A673 (cell line): ENCODE results near the gene KNDC1. TPM values are rescaled to one million over a fixed set of nuclear protein-coding genes. Genes with fewer than 3 reads are reported as not detected.

Experiments
- BruUV-seq: library from RNA; stranded (reverse); fragments of 400-500 nt; replicated peaks from 2 replicates; lab custom pipeline; 2021; lab: Mats Ljungman, UMichigan
- CTCF ChIA-PET: fragments of 300-600 bp; sonication (Branson Sonifier 250); formaldehyde crosslinking; loops from one replicate; lab custom pipeline; 2022; ENCODE audit warnings: antibody characterized with exemption; lab: Charles Lee
- POLR2A ChIA-PET: fragments of 300-600 bp; sonication (Branson Sonifier 250); formaldehyde crosslinking; loops from one replicate; lab custom pipeline; 2022; ENCODE audit warnings: antibody characterized with exemption; ENCODE audit not compliant: low non-redundant PET; lab: Charles Lee
- DNase-seq: peaks from one replicate; pipeline ENCODE4 v3.0.0-alpha.2; 2015; ENCODE audit warnings: low spot score
- H3K27ac ChIP-seq: fragments of 200-600 bp; sonication (generic); 2 replicates; pipeline ENCODE4 v1.5.1; 2016; ENCODE audit warnings: mixed run types, low read depth, mild to moderate bottlenecking, mixed read lengths, antibody characterized with exemption, low read length; ENCODE audit not compliant: poor library complexity, severe bottlenecking
- H3K27me3 ChIP-seq: fragments of 200-600 bp; sonication (generic); replicated peaks from 2 replicates; pipeline ENCODE4 v1.6.1; 2017; ENCODE audit warnings: mixed run types, low read depth, mild to moderate bottlenecking, mixed read lengths, antibody characterized with exemption, low read length; ENCODE audit not compliant: insufficient read depth, poor library complexity
- H3K36me3 ChIP-seq: fragments of 200-600 bp; sonication (generic); 2 replicates; pipeline ENCODE4 v1.6.1; 2016; ENCODE audit warnings: mixed run types, mild to moderate bottlenecking, mixed read lengths, antibody characterized with exemption, low read length; ENCODE audit not compliant: insufficient read depth, poor library complexity, severe bottlenecking
- H3K4me1 ChIP-seq: fragments of 200-600 bp; sonication (generic); 2 replicates; pipeline ENCODE4 v1.6.1; 2017; ENCODE audit warnings: mixed run types, mild to moderate bottlenecking, mixed read lengths, antibody characterized with exemption, low read length; ENCODE audit not compliant: insufficient read depth, poor library complexity, severe bottlenecking
- H3K4me3 ChIP-seq: fragments of 200-600 bp; sonication (generic); 2 replicates; pipeline ENCODE4 v1.5.1; 2016; ENCODE audit warnings: low read depth, mixed run types, mild to moderate bottlenecking, mixed read lengths, low read length; ENCODE audit not compliant: poor library complexity, severe bottlenecking
- H3K9me3 ChIP-seq: fragments of 200-600 bp; sonication (generic); 2 replicates; pipeline ENCODE4 v1.6.1; 2016; ENCODE audit warnings: mixed run types, low read depth, mild to moderate bottlenecking, mixed read lengths, antibody characterized with exemption, low read length; ENCODE audit not compliant: poor library complexity, severe bottlenecking
- EZH2 ChIP-seq: fragments of 200-600 bp; sonication (generic); IDR thresholded peaks from 2 replicates; pipeline ENCODE4 v1.6.1; 2017; ENCODE audit warnings: borderline replicate concordance, low read depth, mild to moderate bottlenecking, mixed read lengths, antibody characterized with exemption, low read length; ENCODE audit not compliant: poor library complexity, severe bottlenecking
- intact Hi-C: fragments of 100-400 bp; cut with micrococcal nuclease; formaldehyde crosslinking; loops from one replicate; pipeline ENCODE4 v1.10.0; 2022; ENCODE audit not compliant: unreplicated experiment
- total RNA-seq: library from RNA; stranded (reverse); gene quantifications from 2 replicates; pipeline ENCODE4 v1.2.3, GENCODE V29; 2021
- TF ChIP-seq, protein P1 (sequence below): fragments of 300-800, 200-600 bp; sonication (generic); conservative IDR thresholded peaks from 2 replicates; pipeline ENCODE4 v1.5.1; 2017; ENCODE audit warnings: low read depth, mild to moderate bottlenecking, antibody characterized with exemption, low read length, moderate library complexity, mixed read lengths

KNDC1 gene
- total RNA-seq, 1 experiment from 2014 or later = not detected

DNA sequence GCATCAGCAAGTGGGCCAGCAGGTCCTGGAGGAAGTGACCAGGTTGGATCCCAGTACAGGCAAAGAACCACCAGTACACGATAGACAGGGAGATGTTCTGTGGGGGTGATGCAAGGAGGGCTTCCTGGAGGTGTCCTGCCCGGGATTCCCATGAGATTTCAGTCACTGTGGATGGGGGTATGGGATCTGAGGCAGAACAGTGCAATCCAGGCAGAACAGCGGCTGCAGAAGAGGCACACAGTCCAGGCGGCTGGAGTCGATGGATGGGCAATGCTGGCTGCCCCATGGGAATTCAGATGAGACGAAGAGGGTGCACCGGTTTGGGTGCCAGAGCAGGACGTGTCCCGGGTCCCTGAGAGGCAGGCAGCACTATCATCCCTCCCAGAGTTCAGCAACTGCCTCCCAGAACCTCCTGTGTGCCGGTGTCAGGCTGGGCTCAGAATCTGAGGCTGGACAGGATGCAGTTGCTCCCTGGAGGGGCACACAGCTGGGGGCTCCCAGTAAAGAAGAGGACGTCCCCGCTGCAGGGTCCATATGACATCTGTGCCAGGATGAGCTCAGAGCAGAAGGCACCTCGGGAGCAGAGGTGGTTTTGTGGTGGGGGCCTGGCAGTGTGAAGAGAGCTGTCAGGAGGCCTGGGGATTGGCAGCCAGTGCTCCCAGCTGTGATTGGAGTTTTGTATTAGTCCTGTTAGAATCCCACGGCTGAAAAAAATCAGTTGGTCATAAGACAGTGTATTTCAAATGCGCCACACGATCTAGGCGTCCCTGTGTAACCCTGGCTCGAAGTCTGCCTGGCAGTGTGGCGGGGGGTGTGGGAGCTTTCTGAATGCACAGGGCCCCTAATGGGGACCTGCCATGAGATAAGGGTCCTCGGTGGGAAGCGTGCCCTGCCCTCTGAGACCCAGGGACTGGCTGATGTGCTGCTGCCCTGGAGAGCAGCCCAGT lies 3.2 kb downstream of the KNDC1 start:
- ChIA-PET CTCF (no interaction called here), POLR2A (no interaction called here)
- Histone ChIP-seq H3K4me1 (peaks cover 12% of the 10 kb centered on the region), H3K9me3 (no peaks in the 10 kb centered on the region), H3K4me3 (no peak overlapping the region), H3K27ac (no peak overlapping the region), H3K27me3 (peaks cover 56% of the 10 kb centered on the region), H3K36me3 (no peaks in the 10 kb centered on the region)
- intact Hi-C loops = no loop called here
- no peak for DNase-seq
- TF ChIP-seq, protein P1, sequence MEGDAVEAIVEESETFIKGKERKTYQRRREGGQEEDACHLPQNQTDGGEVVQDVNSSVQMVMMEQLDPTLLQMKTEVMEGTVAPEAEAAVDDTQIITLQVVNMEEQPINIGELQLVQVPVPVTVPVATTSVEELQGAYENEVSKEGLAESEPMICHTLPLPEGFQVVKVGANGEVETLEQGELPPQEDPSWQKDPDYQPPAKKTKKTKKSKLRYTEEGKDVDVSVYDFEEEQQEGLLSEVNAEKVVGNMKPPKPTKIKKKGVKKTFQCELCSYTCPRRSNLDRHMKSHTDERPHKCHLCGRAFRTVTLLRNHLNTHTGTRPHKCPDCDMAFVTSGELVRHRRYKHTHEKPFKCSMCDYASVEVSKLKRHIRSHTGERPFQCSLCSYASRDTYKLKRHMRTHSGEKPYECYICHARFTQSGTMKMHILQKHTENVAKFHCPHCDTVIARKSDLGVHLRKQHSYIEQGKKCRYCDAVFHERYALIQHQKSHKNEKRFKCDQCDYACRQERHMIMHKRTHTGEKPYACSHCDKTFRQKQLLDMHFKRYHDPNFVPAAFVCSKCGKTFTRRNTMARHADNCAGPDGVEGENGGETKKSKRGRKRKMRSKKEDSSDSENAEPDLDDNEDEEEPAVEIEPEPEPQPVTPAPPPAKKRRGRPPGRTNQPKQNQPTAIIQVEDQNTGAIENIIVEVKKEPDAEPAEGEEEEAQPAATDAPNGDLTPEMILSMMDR = no peak
- no peak for TF ChIP-seq EZH2
- BruUV-seq = no TSS peak

GRCh38 chr10:133163889-133164815 lies 4.1 kb downstream of the KNDC1 start:
- Histone ChIP-seq H3K27me3 (peaks cover 58% of the 10 kb centered on the region), H3K27ac (no peak overlapping the region), H3K4me1 (peaks cover 9% of the 10 kb centered on the region), H3K9me3 (no peaks in the 10 kb centered on the region), H3K4me3 (no peak overlapping the region), H3K36me3 (no peaks in the 10 kb centered on the region)
- CTCF ChIA-PET = no interaction called here
- TF ChIP-seq, protein P1 = no peak
- TF ChIP-seq EZH2 = no peak
- no peak for DNase-seq
- intact Hi-C loops = no loop called here
- no TSS peak for BruUV-seq
- POLR2A ChIA-PET = no interaction called here

DNA sequence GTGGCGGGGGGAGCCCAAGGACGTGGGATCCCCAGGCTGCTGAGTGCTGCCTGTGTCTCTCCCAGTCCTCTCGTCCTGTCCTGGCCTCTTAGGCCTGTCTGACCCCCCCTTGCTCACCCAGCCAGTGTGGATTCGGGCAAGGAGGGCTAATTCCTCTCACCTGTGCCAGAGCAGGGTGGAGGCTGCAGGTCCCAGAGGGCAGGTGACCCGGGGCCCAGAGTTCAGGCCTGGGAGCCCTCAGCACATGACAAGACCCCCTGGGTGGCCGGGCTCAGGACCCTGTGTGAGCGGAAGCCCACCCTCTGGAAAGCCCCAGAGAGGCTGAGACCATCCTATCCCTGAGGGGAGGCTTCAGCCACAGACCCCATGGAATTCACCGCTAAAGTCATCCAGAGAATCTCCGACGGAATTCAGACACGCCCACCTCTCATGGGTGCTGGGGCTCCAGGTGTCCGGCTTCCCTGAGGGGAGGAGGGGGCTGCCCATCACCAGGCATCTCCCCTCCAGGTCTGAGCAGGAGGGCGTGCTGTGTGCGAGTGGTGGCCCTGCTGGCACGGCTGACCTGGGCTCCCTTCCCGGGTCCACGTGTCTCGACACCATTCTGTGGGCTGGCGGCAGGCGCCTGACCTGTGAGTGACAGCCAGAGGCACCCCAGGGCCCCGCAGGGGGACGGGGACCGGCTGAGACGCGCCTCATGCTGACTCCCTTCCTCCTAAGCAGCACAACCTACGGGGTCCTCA lies 5.0 kb downstream of the KNDC1 start:
- no TSS peak for BruUV-seq
- H3K27ac ChIP-seq = no peak overlapping the region
- ChIA-PET CTCF (no interaction called here), POLR2A (no interaction called here)
- peaks cover 5% of the 10 kb centered on the region for H3K4me1 ChIP-seq
- peaks cover 58% of the 10 kb centered on the region for H3K27me3 ChIP-seq
- no peaks in the 10 kb centered on the region for H3K36me3 ChIP-seq
- no peak overlapping the region for H3K4me3 ChIP-seq
- H3K9me3 ChIP-seq = no peaks in the 10 kb centered on the region
- no peak for DNase-seq
- intact Hi-C loops = no loop called here
- TF ChIP-seq EZH2 = no peak
- TF ChIP-seq, protein P1 = no peak
